Activated B cell treated with CpG ODN at 0.5 μM for 24 hours (primary cell): ENCODE results near the gene PRKAB2. TPM values are rescaled to one million over a fixed set of nuclear protein-coding genes. Genes with fewer than 3 reads are reported as not detected.
"Not testable (repeated sequence)": the region's sequence is repeated elsewhere in the genome, so short reads cannot be mapped to it uniquely, and the experiment has no call there.

ENCODE experiments used
- ATAC-seq: fragments of 200-7000 bp; cut with Tn5 transposase; one replicate; pipeline ENCODE4 v1.10.0; 2021; ENCODE audit warnings: low read depth, mild to moderate bottlenecking, moderate library complexity
- CTCF ChIA-PET: fragments of 350-600 bp; sonication (Branson Sonifier 250); formaldehyde crosslinking; loops from one replicate; lab custom pipeline; 2021; ENCODE audit warnings: antibody characterized with exemption; lab: Charles Lee
- POLR2A ChIA-PET: fragments of 350-600 bp; sonication (Branson Sonifier 250); formaldehyde crosslinking; loops from one replicate; lab custom pipeline; 2021; ENCODE audit warnings: antibody characterized with exemption; lab: Charles Lee
- DNase-seq: peaks from one replicate; pipeline ENCODE4 v3.0.0; 2022
- H3K27ac Mint-ChIP-seq: one replicate; pipeline ENCODE4 v1.8.0; 2020; ENCODE audit warnings: mixed read lengths
- H3K27me3 Mint-ChIP-seq: one replicate; pipeline ENCODE4 v1.8.0; 2021; ENCODE audit warnings: mixed read lengths
- H3K36me3 Mint-ChIP-seq: one replicate; pipeline ENCODE4 v1.8.0; 2021; ENCODE audit warnings: low read depth, mixed read lengths
- H3K4me1 Mint-ChIP-seq: one replicate; pipeline ENCODE4 v1.8.0; 2021; ENCODE audit warnings: mixed read lengths
- H3K4me3 Mint-ChIP-seq: one replicate; pipeline ENCODE4 v1.8.0; 2020; ENCODE audit warnings: mild to moderate bottlenecking, mixed read lengths
- H3K9me3 Mint-ChIP-seq: one replicate; pipeline ENCODE4 v1.8.0; 2020; ENCODE audit warnings: mixed read lengths
- CTCF ChIP-seq: fragments of 200-600 bp; IDR thresholded peaks from one replicate; pipeline ENCODE4 v1.8.0; 2022; ENCODE audit warnings: antibody characterized with exemption, mild to moderate bottlenecking
- intact Hi-C: fragments of 100-400 bp; cut with micrococcal nuclease; formaldehyde crosslinking; loops from one replicate; pipeline ENCODE4 v1.15.1; 2024
- total RNA-seq: library from RNA; stranded (reverse); gene quantifications from 2 replicates; pipeline ENCODE4 v1.2.3, GENCODE V29; 2022

Gene PRKAB2
- total RNA-seq, 1 donor from 2014 or later: 9.8 TPM

DNA sequence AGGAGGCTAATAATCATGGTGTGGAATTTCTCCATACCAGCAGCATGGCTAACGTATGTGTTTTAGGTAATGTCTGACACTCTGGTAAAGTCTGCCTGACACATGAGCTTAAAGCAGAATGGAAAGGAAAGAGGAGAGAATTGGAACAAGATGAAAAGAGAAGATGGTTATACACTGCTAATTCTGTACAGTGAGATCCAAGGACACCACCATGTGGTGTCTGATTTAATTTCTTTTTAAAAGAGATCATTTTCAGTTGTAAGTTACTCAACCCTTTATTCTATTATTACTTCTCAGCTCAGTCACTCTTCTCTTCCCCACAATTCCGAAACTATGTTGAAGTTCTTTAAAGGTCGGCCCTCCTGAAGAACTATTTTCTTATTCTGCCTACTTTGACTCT, 15.6 kb downstream of the PRKAB2 start:
- ChIA-PET CTCF (interaction anchor here (0.5 kb wide), 1 partner anchor 16 kb away, joined by 3 read pairs; no protein-coding TSS in a partner anchor), POLR2A (interaction anchor here (0.6 kb wide), 1 partner anchor 72 kb away, joined by 3 read pairs; no protein-coding TSS in a partner anchor)
- Mint-ChIP-seq H3K27ac (no peak overlapping the region), H3K27me3 (no peaks in the 10 kb centered on the region), H3K36me3 (peaks cover 70% of the 10 kb centered on the region), H3K4me1 (no peaks in the 10 kb centered on the region), H3K4me3 (no peak overlapping the region), H3K9me3 (no peaks in the 10 kb centered on the region)
- no peak for TF ChIP-seq CTCF
- no peak for DNase-seq
- intact Hi-C loops: no loop called here
- ATAC-seq: no peak

DNA sequence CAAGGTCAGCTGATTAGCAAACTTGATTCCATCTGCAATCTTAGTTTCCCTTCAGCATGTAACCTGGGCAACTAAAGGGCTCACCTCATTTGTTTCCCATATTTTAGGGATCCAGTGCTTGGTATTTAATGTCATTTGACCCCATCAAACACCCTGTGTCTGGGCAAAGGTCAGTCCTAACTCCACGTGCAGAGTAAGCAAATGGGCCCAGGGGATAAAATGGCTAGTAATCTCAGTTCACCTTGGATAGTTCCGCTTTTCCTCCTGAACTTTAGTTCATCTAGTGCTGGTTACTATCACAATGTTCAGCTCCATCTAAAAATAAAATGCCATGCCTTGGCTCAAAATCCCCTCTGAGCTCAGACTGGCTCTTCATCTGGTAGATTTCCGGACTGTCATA, 19.5 kb downstream of the PRKAB2 start:
- ChIA-PET POLR2A (no interaction called here), CTCF (no interaction called here)
- no peak for TF ChIP-seq CTCF
- ATAC-seq: no peak
- no peak for DNase-seq
- H3K4me1 Mint-ChIP-seq: no peaks in the 10 kb centered on the region
- H3K9me3 Mint-ChIP-seq: no peaks in the 10 kb centered on the region
- H3K27me3 Mint-ChIP-seq: no peaks in the 10 kb centered on the region
- intact Hi-C loops: no loop called here
- no peak overlapping the region for H3K4me3 Mint-ChIP-seq
- peaks cover 36% of the 10 kb centered on the region for H3K36me3 Mint-ChIP-seq
- no peak overlapping the region for H3K27ac Mint-ChIP-seq

- ATAC-seq: no peak
- Mint-ChIP-seq H3K9me3 (no peaks in the 10 kb centered on the region), H3K36me3 (peaks cover 20% of the 10 kb centered on the region), H3K4me1 (no peaks in the 10 kb centered on the region), H3K4me3 (no peak overlapping the region), H3K27me3 (no peaks in the 10 kb centered on the region), H3K27ac (no peak overlapping the region)
- ChIA-PET CTCF (no interaction called here), POLR2A (no interaction called here)
- intact Hi-C loops: no loop called here
- no peak for DNase-seq
- TF ChIP-seq CTCF: no peak
Observed at GRCh38 chr1:147151244-147151643, 21.0 kb downstream of the PRKAB2 start.

- no peak for TF ChIP-seq CTCF
- DNase-seq: no peak
- ChIA-PET CTCF (no interaction called here), POLR2A (no interaction called here)
- no peaks in the 10 kb centered on the region for H3K9me3 Mint-ChIP-seq
- no peak overlapping the region for H3K4me3 Mint-ChIP-seq
- H3K27me3 Mint-ChIP-seq: peaks cover 37% of the 10 kb centered on the region
- no peak for ATAC-seq
- intact Hi-C loops: loop anchor here (1.0 kb wide), 1 partner anchor 8 kb away; no protein-coding TSS in a partner anchor
- H3K36me3 Mint-ChIP-seq: no peaks in the 10 kb centered on the region
- no peak overlapping the region for H3K27ac Mint-ChIP-seq
- no peaks in the 10 kb centered on the region for H3K4me1 Mint-ChIP-seq
Observed at GRCh38 chr1:147142886-147143285, 29.4 kb downstream of the PRKAB2 start.

GRCh38 chr1:147130721-147131120, 41.5 kb downstream of the PRKAB2 start:
- ATAC-seq, DNase-seq, CTCF ChIA-PET, H3K4me3 Mint-ChIP-seq, H3K27ac Mint-ChIP-seq, intact Hi-C loops, H3K9me3 Mint-ChIP-seq, H3K36me3 Mint-ChIP-seq, POLR2A ChIA-PET, H3K4me1 Mint-ChIP-seq: not testable (repeated sequence)
- peaks cover 23% of the 10 kb centered on the region for H3K27me3 Mint-ChIP-seq
